Hindlimb muscle (tissue), 1 donor: ENCODE results near the gene RAC3. TPM values are rescaled to one million over a fixed set of nuclear protein-coding genes. Genes with fewer than 3 reads are reported as not detected.
"Not testable (repeated sequence)": the region's sequence is repeated elsewhere in the genome, so short reads cannot be mapped to it uniquely, and the experiment has no call there.

Source experiments
- DNase-seq: peaks from one replicate; pipeline ENCODE4 v3.0.0-alpha.2; 2013
- polyA plus RNA-seq: library from polyadenylated mRNA; unstranded; fragments of 120-200 nt; gene quantifications from one replicate; pipeline ENCODE4 v1.2.1, GENCODE V29; 2013; ENCODE audit not compliant: insufficient read length

Gene RAC3
- polyA plus RNA-seq, 1 donor: 7.1 TPM

- DNase-seq: no peak
These were observed 5.9 kb upstream of the RAC3 start for GRCh38 chr17:82025401-82026107.

- no peak for DNase-seq
These were observed 3.2 kb upstream of the RAC3 start for GRCh38 chr17:82028246-82028645.

- no peak for DNase-seq
These were observed 2.5 kb upstream of the RAC3 start for GRCh38 chr17:82028966-82029365.

- DNase-seq: no peak
These were observed 2.1 kb upstream of the RAC3 start for GRCh38 chr17:82029391-82029790.

- no peak for DNase-seq
These were observed 1.4 kb upstream of the RAC3 start for GRCh38 chr17:82029990-82030469.

DNA sequence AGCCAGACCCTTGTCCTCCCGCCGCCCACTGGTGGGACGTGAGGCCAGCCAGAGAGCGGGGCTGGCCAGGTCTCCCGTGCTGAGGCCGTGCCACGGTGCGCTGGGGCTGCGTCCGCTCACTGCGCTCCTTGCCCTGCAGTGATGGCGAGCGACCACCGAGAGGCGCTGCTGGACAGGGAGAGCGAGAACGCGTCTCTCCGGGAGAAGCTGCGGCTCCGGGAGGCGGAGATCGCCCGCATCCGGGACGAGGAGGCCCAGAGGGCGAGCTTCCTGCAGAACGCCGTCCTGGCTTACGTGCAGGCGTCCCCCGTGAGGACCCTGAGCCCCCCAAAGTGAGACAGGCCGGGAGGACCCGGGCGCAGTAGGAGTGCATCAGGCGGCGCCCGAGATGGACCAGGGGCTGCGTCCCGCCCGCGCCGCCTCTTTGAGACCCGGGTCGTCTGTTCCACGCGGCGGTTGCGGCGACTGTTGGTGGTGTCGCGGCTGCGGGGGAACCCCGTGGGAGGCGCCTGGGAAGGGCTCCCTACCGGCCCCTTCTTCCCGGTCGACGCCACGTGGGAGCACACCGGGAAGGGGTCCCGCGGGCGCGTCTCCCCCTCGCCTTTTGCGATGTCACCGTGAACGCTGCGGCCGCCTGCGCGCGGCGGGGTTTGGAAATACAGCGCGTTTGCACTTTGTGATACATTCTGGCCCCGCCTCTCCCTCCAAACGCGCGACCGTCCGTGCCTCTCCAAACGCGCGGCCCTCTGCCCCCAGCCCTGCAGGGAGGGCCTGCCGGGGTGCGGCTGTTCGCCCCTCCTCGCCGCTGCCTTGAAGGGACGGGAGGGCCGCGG is 792 bp upstream of the RAC3 start:
- DNase-seq: peak; percentile 89

DNA sequence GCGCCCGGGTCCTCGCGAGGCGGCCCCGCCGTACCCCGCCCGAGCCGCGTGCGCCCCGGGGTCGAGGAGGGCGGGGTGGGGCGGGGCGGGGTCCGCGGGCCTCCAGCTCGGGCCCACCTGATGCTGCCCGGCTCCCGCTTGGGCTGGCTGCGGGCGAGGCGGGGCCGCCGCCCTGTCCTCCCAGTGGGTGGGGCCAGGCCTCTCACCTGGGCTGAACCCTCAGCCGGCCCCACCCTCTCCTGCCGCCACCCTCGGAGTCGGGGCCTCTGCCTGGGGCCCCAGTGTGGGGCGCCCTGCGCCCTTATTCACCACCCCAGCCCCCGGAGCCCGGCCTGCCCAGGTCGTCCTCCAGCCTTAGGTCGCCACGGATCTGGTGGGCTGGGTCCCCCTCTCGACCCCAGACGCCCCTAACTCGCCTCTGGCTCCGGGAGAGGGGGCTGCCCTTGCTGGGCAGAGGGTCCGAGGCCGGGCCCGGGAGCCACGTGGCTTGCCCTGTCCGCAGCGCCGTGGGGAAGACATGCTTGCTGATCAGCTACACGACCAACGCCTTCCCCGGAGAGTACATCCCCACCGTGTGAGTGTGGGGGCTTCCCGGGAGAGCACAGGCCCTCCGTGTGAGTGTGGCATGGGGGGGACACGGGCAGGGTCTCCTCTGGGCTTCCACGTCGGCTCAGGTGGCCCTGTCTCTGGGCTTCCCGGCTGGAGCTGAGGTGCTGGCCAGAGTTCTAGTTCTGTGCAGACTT is 578 bp downstream of the RAC3 start:
- no peak for DNase-seq

DNA sequence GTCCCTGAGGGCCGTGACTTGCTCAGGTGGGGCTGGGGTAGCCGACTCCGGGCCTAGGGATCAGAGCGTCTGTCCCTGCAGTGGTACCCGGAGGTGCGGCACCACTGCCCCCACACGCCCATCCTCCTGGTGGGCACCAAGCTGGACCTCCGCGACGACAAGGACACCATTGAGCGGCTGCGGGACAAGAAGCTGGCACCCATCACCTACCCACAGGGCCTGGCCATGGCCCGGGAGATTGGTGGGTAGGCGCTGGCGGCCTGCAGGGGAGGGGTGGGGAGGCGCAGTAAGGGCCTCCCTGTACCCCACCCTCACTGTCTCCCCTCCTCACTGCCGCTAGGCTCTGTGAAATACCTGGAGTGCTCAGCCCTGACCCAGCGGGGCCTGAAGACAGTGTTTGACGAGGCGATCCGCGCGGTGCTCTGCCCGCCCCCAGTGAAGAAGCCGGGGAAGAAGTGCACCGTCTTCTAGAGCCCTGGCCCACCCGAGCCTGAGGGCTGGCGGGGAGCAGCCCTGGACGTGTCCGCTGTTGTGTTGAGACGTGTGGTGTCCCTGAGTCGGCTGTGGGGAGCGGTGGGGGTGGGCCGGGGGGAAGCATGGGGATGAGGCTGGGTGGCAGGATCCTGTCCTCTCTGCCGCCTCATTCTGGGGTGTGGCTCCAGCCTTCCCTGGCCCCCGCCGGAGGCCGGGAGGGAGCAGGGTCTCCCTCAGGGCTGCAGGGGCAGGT is 2.0 kb downstream of the RAC3 start:
- no peak for DNase-seq

GRCh38 chr17:82034371-82035011 is 3.0 kb downstream of the RAC3 start:
- no peak for DNase-seq

DNA sequence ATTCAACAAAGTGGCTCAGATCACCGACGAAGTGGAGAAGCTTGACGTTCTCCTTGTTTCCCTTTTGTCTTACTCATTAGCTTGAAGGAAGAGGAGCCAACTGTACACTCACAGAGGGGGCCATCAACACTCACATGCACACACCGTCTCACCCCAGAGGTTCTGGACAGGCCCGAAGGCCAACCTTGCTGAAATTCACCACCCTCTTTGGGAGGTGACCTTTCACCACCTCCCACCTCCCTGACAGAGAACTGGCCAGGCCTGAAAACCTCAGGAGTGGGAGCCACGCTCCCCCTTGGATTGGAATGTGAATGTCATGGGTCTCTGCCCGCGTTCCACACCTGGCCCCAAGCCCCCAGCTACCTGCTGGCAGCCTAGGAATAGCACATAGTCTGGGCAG is 4.0 kb downstream of the RAC3 start:
- no peak for DNase-seq

GRCh38 chr17:82035956-82036633 is 4.6 kb downstream of the RAC3 start:
- DNase-seq: no peak

- DNase-seq: no peak
These were observed 5.2 kb downstream of the RAC3 start for GRCh38 chr17:82036634-82037091.

DNA sequence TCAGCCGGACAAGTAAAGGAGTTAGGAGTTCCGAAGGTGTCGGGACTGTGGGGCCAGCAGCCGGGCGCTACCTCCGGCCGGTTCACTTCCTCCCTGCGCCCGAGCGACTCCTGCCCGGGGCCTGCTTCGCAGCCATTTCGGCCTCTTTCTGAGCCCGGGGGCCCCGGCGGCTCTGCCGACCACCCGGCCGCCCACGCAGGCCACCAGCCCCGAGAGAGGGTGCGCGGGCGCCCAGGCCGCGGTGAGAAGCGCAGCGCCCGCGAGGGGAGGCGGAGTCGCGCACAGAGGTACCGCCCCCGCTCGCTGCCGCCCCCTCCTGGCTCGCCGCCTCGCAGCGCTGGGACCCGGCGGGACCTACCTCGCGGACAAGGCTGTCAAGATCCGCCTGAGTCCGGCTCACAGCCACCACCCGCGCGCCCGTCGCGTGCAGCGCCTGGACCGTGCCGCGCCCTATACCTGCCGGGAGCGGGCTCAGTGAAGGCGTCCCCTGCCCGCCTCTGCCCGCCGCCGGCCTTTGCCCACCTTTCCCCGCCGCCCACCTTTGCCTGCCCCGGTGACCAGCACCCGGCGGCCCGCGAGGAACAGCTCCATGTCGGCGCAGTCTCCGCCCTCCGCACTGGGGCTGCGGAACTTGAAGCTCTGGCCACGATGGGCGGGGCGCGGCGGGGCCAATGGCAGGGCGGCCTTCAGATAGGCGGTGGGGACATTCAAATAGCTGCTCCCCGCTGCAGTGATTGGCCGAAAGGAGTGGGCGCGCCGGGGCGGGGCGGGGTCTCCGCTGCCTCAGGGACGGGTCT is 5.8 kb downstream of the RAC3 start, which contains the start of gene DCXR:
Gene DCXR, minus strand, starts transcription at position 606 of the 797 bp plus-strand sequence. Its CDS starts 15 bp downstream, at position 591.
- DNase-seq: peak; percentile 94

DNA sequence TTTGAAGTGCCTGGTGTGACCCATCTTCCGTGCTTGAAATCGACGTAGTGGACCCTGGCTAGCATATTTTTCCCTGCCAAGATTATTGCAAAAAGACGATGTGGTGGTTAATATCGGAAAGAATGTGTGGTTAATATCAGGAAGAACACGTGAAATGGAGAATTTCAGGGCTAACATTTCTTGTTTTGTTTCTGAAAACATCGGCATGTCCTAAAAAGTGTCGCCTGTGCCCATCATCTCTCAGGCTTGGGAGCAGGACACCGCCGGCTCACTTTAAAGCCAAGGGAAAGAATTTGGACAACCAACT is 6.4 kb downstream of the RAC3 start:
- no peak for DNase-seq

DNA sequence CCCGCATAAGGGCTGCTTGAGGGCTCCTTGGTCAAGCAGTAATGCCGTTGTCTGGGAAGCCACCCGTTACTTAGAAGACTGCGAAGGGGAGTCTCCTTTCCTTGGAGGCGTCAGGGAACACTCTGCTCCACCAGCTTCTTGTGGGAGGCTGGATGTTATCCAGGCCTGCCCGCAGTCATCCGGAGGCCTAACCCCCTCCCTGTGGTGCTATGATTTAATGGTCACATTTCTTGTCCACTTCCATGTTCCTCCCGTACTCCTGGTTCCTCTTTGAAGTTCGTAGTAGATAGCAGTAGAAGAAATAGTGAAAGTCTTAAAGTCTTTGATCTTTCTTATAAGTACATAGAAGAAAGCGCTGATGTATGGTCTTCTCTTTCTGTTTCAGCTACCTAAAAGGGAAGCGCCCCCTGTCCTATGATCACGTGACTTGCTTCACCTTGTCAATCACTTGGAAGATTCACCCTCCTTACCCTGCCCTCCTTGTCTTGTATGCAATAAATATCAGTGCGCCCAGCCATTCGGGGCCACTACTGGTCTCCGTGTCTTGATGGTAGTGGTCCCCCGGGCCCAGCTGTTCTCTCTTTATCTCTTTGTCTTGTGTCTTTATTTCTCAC is 7.4 kb downstream of the RAC3 start:
- not testable (repeated sequence) for DNase-seq

- DNase-seq: no peak
These were observed 8.3 kb downstream of the RAC3 start for GRCh38 chr17:82039695-82040299.

DNA sequence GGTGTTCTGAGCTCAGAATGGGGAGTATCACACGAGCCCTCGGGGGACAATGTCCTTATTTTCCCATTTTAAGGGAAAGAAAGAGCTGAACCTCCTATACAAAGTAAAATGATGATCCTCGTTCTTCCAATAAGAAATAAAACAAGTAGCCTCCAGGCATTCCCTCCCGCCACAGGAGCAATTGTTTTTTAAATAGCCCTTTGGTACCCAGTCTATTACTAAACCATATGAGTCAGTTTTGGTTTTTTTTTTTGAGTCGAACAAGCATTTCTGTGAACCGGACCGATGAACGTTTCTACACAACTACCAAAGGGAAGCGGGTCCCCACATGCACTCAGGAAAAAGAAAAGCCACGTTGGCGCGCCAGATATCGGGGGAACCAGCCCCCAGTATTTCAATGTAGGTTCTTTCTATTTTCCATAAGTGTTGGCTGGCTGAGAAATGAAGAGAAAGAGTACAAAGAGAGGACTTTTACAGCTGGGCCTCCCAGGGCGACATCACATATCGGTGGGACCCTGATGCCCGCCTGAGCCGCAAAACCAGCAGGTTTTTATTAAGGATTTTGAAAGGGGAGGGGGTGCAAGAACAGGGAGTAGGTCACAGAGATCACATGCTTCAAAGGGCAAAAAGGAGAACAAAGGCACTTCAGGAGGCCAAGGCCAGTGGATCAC is 9.8 kb downstream of the RAC3 start:
- no peak for DNase-seq

GRCh38 chr17:82042649-82043048 is 11.2 kb downstream of the RAC3 start:
- DNase-seq: no peak

GRCh38 chr17:82043507-82043906 is 12.0 kb downstream of the RAC3 start:
- DNase-seq: no peak
